SK-N-SH (cell line): ENCODE measurements around the gene DYDC2.

Experiments used
- CTCF ChIP-seq: fragments of 200-600 bp; sonication (generic); IDR thresholded peaks from 2 replicates; pipeline ENCODE4 v1.6.1; 2017; ENCODE audit warnings: antibody characterized with exemption, mild to moderate bottlenecking, moderate library complexity
- RAD21 ChIP-seq: IDR thresholded peaks from 2 replicates; pipeline ENCODE4 v1.6.1; 2012; ENCODE audit warnings: mild to moderate bottlenecking, low read length
- RXRA ChIP-seq: IDR thresholded peaks from 2 replicates; pipeline ENCODE4 v1.4.0; 2012; ENCODE audit warnings: low read depth, mild to moderate bottlenecking, borderline replicate concordance
- YY1 ChIP-seq: IDR thresholded peaks from 2 replicates; pipeline ENCODE4 v1.4.0; 2012; ENCODE audit warnings: low read depth, mild to moderate bottlenecking
- ZBTB33 ChIP-seq: IDR thresholded peaks from 2 replicates; pipeline ENCODE4 v1.4.0; 2012; ENCODE audit warnings: low read depth, borderline replicate concordance

GRCh38 chr10:80397014-80397413, 40.4 kb downstream of the DYDC2 start:
- TF ChIP-seq CTCF (no peak), YY1 (no peak), RXRA (no peak), RAD21 (no peak), ZBTB33 (no peak)
